Activated naive CD4-positive, alpha-beta T cell treated with anti-CD3 and anti-CD28 coated beads for 36 hours (primary cell): ENCODE data around the gene SIGMAR1. TPM values are rescaled to one million over a fixed set of nuclear protein-coding genes. Genes with fewer than 3 reads are reported as not detected.
A peak's percentile ranks its signal among the peaks of the same experiment; 100 is the strongest.

Experiments used
- CTCF ChIA-PET: fragments of 350-600 bp; sonication (Branson Sonifier 250); formaldehyde crosslinking; loops from one replicate; lab custom pipeline; 2021; ENCODE audit warnings: antibody characterized with exemption; lab: Charles Lee
- DNase-seq: peaks from one replicate; pipeline ENCODE4 v3.0.0-alpha.2; 2020
- H3K27ac Mint-ChIP-seq: one replicate; pipeline ENCODE4 v1.8.0; 2021; ENCODE audit warnings: mild to moderate bottlenecking, mixed read lengths
- H3K27me3 Mint-ChIP-seq: one replicate; pipeline ENCODE4 v1.8.0; 2021; ENCODE audit warnings: low read depth, mixed read lengths
- H3K36me3 Mint-ChIP-seq: one replicate; pipeline ENCODE4 v1.8.0; 2021; ENCODE audit warnings: low read depth, mixed read lengths
- H3K4me1 Mint-ChIP-seq: one replicate; pipeline ENCODE4 v1.8.0; 2021; ENCODE audit warnings: low read depth, mixed read lengths
- H3K4me3 Mint-ChIP-seq: one replicate; pipeline ENCODE4 v1.8.0; 2021; ENCODE audit warnings: mild to moderate bottlenecking, moderate library complexity, mixed read lengths
- H3K9me3 Mint-ChIP-seq: one replicate; pipeline ENCODE4 v1.8.0; 2021; ENCODE audit warnings: mixed read lengths
- intact Hi-C: fragments of 100-400 bp; cut with micrococcal nuclease; formaldehyde crosslinking; loops from one replicate; pipeline ENCODE4 v1.15.1; 2023
- total RNA-seq, 2 experiments: library from RNA; stranded (reverse); gene quantifications; one replicate each; pipeline ENCODE4 v1.2.3, GENCODE V29; 2021

The SIGMAR1 gene
- total RNA-seq, result 10 to 100 TPM; 58.9 TPM

GRCh38 chr9:34637356-34638137 lies at the start of gene SIGMAR1:
Gene SIGMAR1, minus strand, starts transcription at chr9:34637787. Its CDS starts 90 bp downstream, at chr9:34637697.
- Mint-ChIP-seq H3K27ac (peak within 1 kb of the TSS; percentile 89), H3K27me3 (no peaks in the 10 kb centered on the region), H3K4me3 (peak within 1 kb of the TSS; percentile 92), H3K9me3 (no peaks in the 10 kb centered on the region), H3K4me1 (peaks cover 37% of the 10 kb centered on the region), H3K36me3 (peaks cover 13% of the 10 kb centered on the region)
- peak; percentile 94 for DNase-seq
- intact Hi-C loops, result loop anchor here (1.0 to 10.0 kb wide), 7 partner anchors 9 to 593 kb away; partner anchors contain the start of genes DCAF12, DNAI1, FAM219A and GALT
- CTCF ChIA-PET, result interaction anchor here (0.6 to 6.9 kb wide), 10 partner anchors 8 to 497 kb away, joined by 3 to 123 read pairs (median 8); partner anchors contain the start of genes DCTN3, GALT and RPP25L

GRCh38 chr9:34686732-34687131 lies 49.1 kb upstream of the SIGMAR1 start:
- intact Hi-C loops, result no loop called here
- Mint-ChIP-seq H3K27me3 (no peaks in the 10 kb centered on the region), H3K4me3 (no peak overlapping the region), H3K4me1 (peaks cover 9% of the 10 kb centered on the region), H3K27ac (no peak overlapping the region), H3K9me3 (no peaks in the 10 kb centered on the region), H3K36me3 (no peaks in the 10 kb centered on the region)
- CTCF ChIA-PET, result interaction anchor here (0.6 to 2.1 kb wide), 3 partner anchors 13 to 384 kb away, joined by 4 to 17 read pairs (median 7); no protein-coding TSS in a partner anchor
- no peak for DNase-seq

GRCh38 chr9:34686231-34686630 lies 48.6 kb upstream of the SIGMAR1 start:
- CTCF ChIA-PET, result interaction anchor here (0.5 to 2.1 kb wide), 3 partner anchors 14 to 1467 kb away, joined by 3 to 17 read pairs (median 7); no protein-coding TSS in a partner anchor
- H3K9me3 Mint-ChIP-seq, result no peaks in the 10 kb centered on the region
- no peak for DNase-seq
- no peak overlapping the region for H3K27ac Mint-ChIP-seq
- no peaks in the 10 kb centered on the region for H3K36me3 Mint-ChIP-seq
- no peaks in the 10 kb centered on the region for H3K27me3 Mint-ChIP-seq
- intact Hi-C loops, result no loop called here
- H3K4me1 Mint-ChIP-seq, result peaks cover 9% of the 10 kb centered on the region
- no peak overlapping the region for H3K4me3 Mint-ChIP-seq

GRCh38 chr9:34685591-34685990 lies 48.0 kb upstream of the SIGMAR1 start:
- CTCF ChIA-PET, result interaction anchor here (0.5 to 2.1 kb wide), 3 partner anchors 14 to 1466 kb away, joined by 3 to 17 read pairs (median 7); no protein-coding TSS in a partner anchor
- no peak overlapping the region for H3K4me3 Mint-ChIP-seq

GRCh38 chr9:34684816-34685215 lies 47.2 kb upstream of the SIGMAR1 start:
- no peaks in the 10 kb centered on the region for H3K27me3 Mint-ChIP-seq
- no peaks in the 10 kb centered on the region for H3K36me3 Mint-ChIP-seq
- H3K4me3 Mint-ChIP-seq, result no peak overlapping the region
- H3K27ac Mint-ChIP-seq, result no peak overlapping the region
- H3K4me1 Mint-ChIP-seq, result peaks cover 9% of the 10 kb centered on the region
- intact Hi-C loops, result loop anchor here (1.0 kb wide), 2 partner anchors 21 to 39 kb away; partner anchors contain the start of gene GALT
- DNase-seq, result no peak
- H3K9me3 Mint-ChIP-seq, result no peaks in the 10 kb centered on the region
- CTCF ChIA-PET, result interaction anchor here (1.8 kb wide), 1 partner anchor 18 kb away, joined by 7 read pairs; no protein-coding TSS in a partner anchor

More at GRCh38 chr9:34685591-34685990, 48.0 kb upstream of the SIGMAR1 start:
- Mint-ChIP-seq H3K27ac (no peak overlapping the region), H3K4me1 (peaks cover 9% of the 10 kb centered on the region), H3K27me3 (no peaks in the 10 kb centered on the region), H3K36me3 (no peaks in the 10 kb centered on the region), H3K9me3 (no peaks in the 10 kb centered on the region)
- DNase-seq, result no peak
- intact Hi-C loops, result no loop called here

- Mint-ChIP-seq H3K27me3 (no peaks in the 10 kb centered on the region), H3K4me1 (peaks cover 9% of the 10 kb centered on the region), H3K9me3 (no peaks in the 10 kb centered on the region), H3K27ac (no peak overlapping the region), H3K4me3 (no peak overlapping the region), H3K36me3 (no peaks in the 10 kb centered on the region)
- peak; percentile 75 for DNase-seq
- CTCF ChIA-PET, result interaction anchor here (0.6 to 1.2 kb wide), 3 partner anchors 9 to 18 kb away, joined by 3 to 7 read pairs (median 6); no protein-coding TSS in a partner anchor
- intact Hi-C loops, result loop anchor here (1.0 kb wide), 2 partner anchors 20 to 38 kb away; partner anchors contain the start of gene GALT
These were observed 46.6 kb upstream of the SIGMAR1 start for GRCh38 chr9:34684145-34684544.

- H3K27me3 Mint-ChIP-seq, result no peaks in the 10 kb centered on the region
- no peaks in the 10 kb centered on the region for H3K9me3 Mint-ChIP-seq
- H3K4me3 Mint-ChIP-seq, result no peak overlapping the region
- intact Hi-C loops, result loop anchor here (1.0 kb wide), 1 partner anchor 26 kb away; no protein-coding TSS in a partner anchor
- H3K36me3 Mint-ChIP-seq, result no peaks in the 10 kb centered on the region
- CTCF ChIA-PET, result interaction anchor here (0.6 to 5.7 kb wide), 7 partner anchors 8 to 53 kb away, joined by 3 to 65 read pairs (median 3); partner anchors contain the start of gene CCL21
- no peaks in the 10 kb centered on the region for H3K4me1 Mint-ChIP-seq
- DNase-seq, result no peak
- H3K27ac Mint-ChIP-seq, result no peak overlapping the region
These were observed 38.3 kb upstream of the SIGMAR1 start for GRCh38 chr9:34675869-34676268.

GRCh38 chr9:34675048-34675714 lies 37.6 kb upstream of the SIGMAR1 start:
- Mint-ChIP-seq H3K4me3 (no peak overlapping the region), H3K27ac (no peak overlapping the region), H3K27me3 (no peaks in the 10 kb centered on the region), H3K36me3 (no peaks in the 10 kb centered on the region), H3K4me1 (no peaks in the 10 kb centered on the region), H3K9me3 (peaks cover 4% of the 10 kb centered on the region)
- CTCF ChIA-PET, result interaction anchor here (0.9 to 5.7 kb wide), 7 partner anchors 8 to 34 kb away, joined by 3 to 65 read pairs (median 3); partner anchors contain the start of gene CCL21
- intact Hi-C loops, result loop anchor here (1.0 kb wide), 1 partner anchor 27 kb away; no protein-coding TSS in a partner anchor
- peak; percentile 81 for DNase-seq

- intact Hi-C loops, result no loop called here
- no peaks in the 10 kb centered on the region for H3K4me1 Mint-ChIP-seq
- H3K4me3 Mint-ChIP-seq, result no peak overlapping the region
- peaks cover 8% of the 10 kb centered on the region for H3K9me3 Mint-ChIP-seq
- no peak overlapping the region for H3K27ac Mint-ChIP-seq
- H3K36me3 Mint-ChIP-seq, result peaks cover 3% of the 10 kb centered on the region
- no peak for DNase-seq
- no peaks in the 10 kb centered on the region for H3K27me3 Mint-ChIP-seq
- CTCF ChIA-PET, result interaction anchor here (1.5 to 5.7 kb wide), 2 partner anchors 26 to 28 kb away, joined by 4 to 65 read pairs; no protein-coding TSS in a partner anchor
These were observed 36.9 kb upstream of the SIGMAR1 start for GRCh38 chr9:34674440-34674839.

- no peak for DNase-seq
- H3K27me3 Mint-ChIP-seq, result no peaks in the 10 kb centered on the region
- H3K36me3 Mint-ChIP-seq, result peaks cover 10% of the 10 kb centered on the region
- CTCF ChIA-PET, result interaction anchor here (1.8 kb wide), 1 partner anchor 31 kb away, joined by 6 read pairs; no protein-coding TSS in a partner anchor
- no peak overlapping the region for H3K4me3 Mint-ChIP-seq
- H3K4me1 Mint-ChIP-seq, result no peaks in the 10 kb centered on the region
- intact Hi-C loops, result no loop called here
- peaks cover 17% of the 10 kb centered on the region for H3K9me3 Mint-ChIP-seq
- H3K27ac Mint-ChIP-seq, result no peak overlapping the region
These were observed 33.7 kb upstream of the SIGMAR1 start for GRCh38 chr9:34671307-34671706.

GRCh38 chr9:34669809-34670562 lies 32.4 kb upstream of the SIGMAR1 start:
- Mint-ChIP-seq H3K27me3 (no peaks in the 10 kb centered on the region), H3K9me3 (peaks cover 17% of the 10 kb centered on the region), H3K4me1 (peaks cover 5% of the 10 kb centered on the region), H3K4me3 (no peak overlapping the region), H3K27ac (no peak overlapping the region), H3K36me3 (peaks cover 10% of the 10 kb centered on the region)
- CTCF ChIA-PET, result interaction anchor here (0.9 to 1.8 kb wide), 3 partner anchors 23 to 33 kb away, joined by 3 to 6 read pairs (median 3); partner anchors contain the start of gene GALT
- no peak for DNase-seq
- intact Hi-C loops, result loop anchor here (10.0 kb wide), 2 partner anchors 935 to 1465 kb away; partner anchors contain the start of genes GLIPR2 and TESK1
